NCI-H510A (cell line): ENCODE data around the gene SIX5.
"Not testable (repeated sequence)": the region's sequence is repeated elsewhere in the genome, so short reads cannot be mapped to it uniquely, and the experiment has no call there.

Source experiments
- DNase-seq: peaks from one replicate; lab custom pipeline; 2025; lab: John Stamatoyannopoulos, UW

Gene SIX5

GRCh38 chr19:45768984-45769782, at the start of gene SIX5:
SIX5 (minus strand) TSS chr19:45769252; CDS start chr19:45768844, 408 bp downstream.
- DNase-seq, result peak; percentile 98

GRCh38 chr19:45817725-45818301, 48.8 kb upstream of the SIX5 start:
- DNase-seq, result peak; percentile 26

GRCh38 chr19:45817010-45817724, 48.1 kb upstream of the SIX5 start:
- peak; percentile 78 for DNase-seq

GRCh38 chr19:45816236-45817009, 47.4 kb upstream of the SIX5 start:
- no peak for DNase-seq

GRCh38 chr19:45815481-45816216, 46.6 kb upstream of the SIX5 start:
- DNase-seq, result no peak

- DNase-seq, result no peak
These were observed 45.9 kb upstream of the SIX5 start, which contains the start of gene RSPH6A for GRCh38 chr19:45814851-45815480. RSPH6A (minus strand) TSS chr19:45815308; CDS start chr19:45815176, 132 bp downstream.

GRCh38 chr19:45814166-45814780, 45.2 kb upstream of the SIX5 start:
- DNase-seq, result no peak

GRCh38 chr19:45812297-45812696, 43.2 kb upstream of the SIX5 start:
- no peak for DNase-seq

- peak; percentile 91 for DNase-seq
These were observed 40.6 kb upstream of the SIX5 start for GRCh38 chr19:45809643-45810159.

GRCh38 chr19:45805719-45806118, 36.7 kb upstream of the SIX5 start:
- no peak for DNase-seq

GRCh38 chr19:45804959-45805230, 35.8 kb upstream of the SIX5 start:
- no peak for DNase-seq

- no peak for DNase-seq
These were observed 35.3 kb upstream of the SIX5 start for GRCh38 chr19:45804140-45804958.

- no peak for DNase-seq
These were observed 32.6 kb upstream of the SIX5 start for GRCh38 chr19:45801603-45802175.

- no peak for DNase-seq
These were observed 31.1 kb upstream of the SIX5 start for GRCh38 chr19:45800070-45800553.

- not testable (repeated sequence) for DNase-seq
These were observed 30.5 kb upstream of the SIX5 start for GRCh38 chr19:45799541-45799940.

- peak; percentile 38 for DNase-seq
These were observed 30.0 kb upstream of the SIX5 start for GRCh38 chr19:45798995-45799517.

- no peak for DNase-seq
These were observed 25.6 kb upstream of the SIX5 start for GRCh38 chr19:45794627-45795026.

- no peak for DNase-seq
These were observed 24.8 kb upstream of the SIX5 start for GRCh38 chr19:45793876-45794275.

GRCh38 chr19:45793178-45793564, 24.1 kb upstream of the SIX5 start:
- no peak for DNase-seq
